Measurements from ENCODE around the gene RFPL2.

Gene RFPL2

GRCh38 chr22:32216911-32217310 is 12.0 kb upstream of the RFPL2 start:
- H2BK120ac ChIP-seq (ENCODE audit: insufficient read depth, low read length, poor library complexity): no peak overlapping the region
- no peaks in the 10 kb centered on the region for H3K27me3 ChIP-seq (ENCODE audit: insufficient read depth, low read length)
- no peak overlapping the region for H3K9ac ChIP-seq (ENCODE audit: low read length)
- H4K8ac ChIP-seq (ENCODE audit: low read depth, low read length): no peak overlapping the region
- H3K9me3 ChIP-seq (ENCODE audit: insufficient read depth, low read depth, low read length): peaks cover under 1% of the 10 kb centered on the region
- H3K4me1 ChIP-seq (ENCODE audit: control insufficient read depth in 1 of 2, insufficient read depth in 2 of 2, low read length in 2 of 2): no peaks in the 10 kb centered on the region
- H3K79me2 ChIP-seq (ENCODE audit: control insufficient read depth, insufficient read depth, low read length, poor library complexity): no peaks in the 10 kb centered on the region
- H3K18ac ChIP-seq (ENCODE audit: low read length): no peak overlapping the region
- DNase-seq: no peak
- H3K79me1 ChIP-seq (ENCODE audit: low read length): no peaks in the 10 kb centered on the region
- H4K12ac ChIP-seq (ENCODE audit: low read depth, low read length): no peak overlapping the region
- no peak overlapping the region for H3K14ac ChIP-seq (ENCODE audit: low read length)
- no peak overlapping the region for H3K27ac ChIP-seq (ENCODE audit: low read depth, low read length)
- H2BK12ac ChIP-seq (ENCODE audit: low read length): no peak overlapping the region
- H3K4ac ChIP-seq (ENCODE audit: low read depth, low read length): no peak overlapping the region
- H3K36me3 ChIP-seq (ENCODE audit: control insufficient read depth in 1 of 2, insufficient read depth in 2 of 2, low read length in 2 of 2): no peaks in the 10 kb centered on the region
- H4K91ac ChIP-seq (ENCODE audit: low read depth, low read length): no peak overlapping the region
- H2AK5ac ChIP-seq (ENCODE audit: low read length): no peak overlapping the region
- H3K4me3 ChIP-seq (ENCODE audit: low read depth, low read length): no peak overlapping the region
- H2BK5ac ChIP-seq (ENCODE audit: low read depth, low read length, poor library complexity): no peak overlapping the region
- no peak overlapping the region for H3K4me2 ChIP-seq (ENCODE audit: low read length)
- H3K23ac ChIP-seq (ENCODE audit: low read length): no peak overlapping the region
- WGBS (ENCODE audit: extremely low coverage, insufficient coverage, insufficient read length): no CpG with 5 or more reads among the region's 10 CpGs
- no peak overlapping the region for H2AFZ ChIP-seq (ENCODE audit: insufficient read depth, low read length, poor library complexity)

GRCh38 chr22:32211011-32211410 is 6.1 kb upstream of the RFPL2 start:
- Histone ChIP-seq H3K27me3 (ENCODE audit: insufficient read depth, low read length) (no peaks in the 10 kb centered on the region), H3K36me3 (ENCODE audit: control insufficient read depth in 1 of 2, insufficient read depth in 2 of 2, low read length in 2 of 2) (no peaks in the 10 kb centered on the region), H2AFZ (ENCODE audit: insufficient read depth, low read length, poor library complexity) (no peak overlapping the region), H3K4me3 (ENCODE audit: low read depth, low read length) (no peak overlapping the region), H3K79me1 (ENCODE audit: low read length) (no peaks in the 10 kb centered on the region), H4K12ac (ENCODE audit: low read depth, low read length) (no peak overlapping the region), H3K4ac (ENCODE audit: low read depth, low read length) (no peak overlapping the region), H3K79me2 (ENCODE audit: control insufficient read depth, insufficient read depth, low read length, poor library complexity) (no peaks in the 10 kb centered on the region), H2BK12ac (ENCODE audit: low read length) (no peak overlapping the region), H3K9ac (ENCODE audit: low read length) (no peak overlapping the region), H2BK5ac (ENCODE audit: low read depth, low read length, poor library complexity) (no peak overlapping the region), H2AK5ac (ENCODE audit: low read length) (no peak overlapping the region), H3K9me3 (ENCODE audit: insufficient read depth, low read depth, low read length) (peaks cover 2% of the 10 kb centered on the region), H3K4me2 (ENCODE audit: low read length) (no peak overlapping the region), H3K27ac (ENCODE audit: low read depth, low read length) (no peak overlapping the region), H3K18ac (ENCODE audit: low read length) (no peak overlapping the region), H4K8ac (ENCODE audit: low read depth, low read length) (no peak overlapping the region), H3K14ac (ENCODE audit: low read length) (no peak overlapping the region), H3K23ac (ENCODE audit: low read length) (no peak overlapping the region), H2BK120ac (ENCODE audit: insufficient read depth, low read length, poor library complexity) (no peak overlapping the region), H4K91ac (ENCODE audit: low read depth, low read length) (no peak overlapping the region), H3K4me1 (ENCODE audit: control insufficient read depth in 1 of 2, insufficient read depth in 2 of 2, low read length in 2 of 2) (no peaks in the 10 kb centered on the region)
- no peak for DNase-seq
- no CpG with 5 or more reads among the region's 7 CpGs for WGBS (ENCODE audit: extremely low coverage, insufficient coverage, insufficient read length)

GRCh38 chr22:32208681-32209080 is 3.8 kb upstream of the RFPL2 start:
- no peak overlapping the region for H3K9ac ChIP-seq (ENCODE audit: low read length)
- no peak for DNase-seq
- no peak overlapping the region for H3K14ac ChIP-seq (ENCODE audit: low read length)
- H3K4me3 ChIP-seq (ENCODE audit: low read depth, low read length): no peak overlapping the region
- H3K79me2 ChIP-seq (ENCODE audit: control insufficient read depth, insufficient read depth, low read length, poor library complexity): no peaks in the 10 kb centered on the region
- peaks cover 2% of the 10 kb centered on the region for H3K9me3 ChIP-seq (ENCODE audit: insufficient read depth, low read depth, low read length)
- H3K36me3 ChIP-seq (ENCODE audit: control insufficient read depth in 1 of 2, insufficient read depth in 2 of 2, low read length in 2 of 2): no peaks in the 10 kb centered on the region
- no peak overlapping the region for H3K18ac ChIP-seq (ENCODE audit: low read length)
- H4K12ac ChIP-seq (ENCODE audit: low read depth, low read length): no peak overlapping the region
- H3K4ac ChIP-seq (ENCODE audit: low read depth, low read length): no peak overlapping the region
- peaks cover 7% of the 10 kb centered on the region for H3K27me3 ChIP-seq (ENCODE audit: insufficient read depth, low read length)
- no peak overlapping the region for H3K23ac ChIP-seq (ENCODE audit: low read length)
- no peak overlapping the region for H2BK12ac ChIP-seq (ENCODE audit: low read length)
- H2AK5ac ChIP-seq (ENCODE audit: low read length): no peak overlapping the region
- no peak overlapping the region for H2BK120ac ChIP-seq (ENCODE audit: insufficient read depth, low read length, poor library complexity)
- H4K8ac ChIP-seq (ENCODE audit: low read depth, low read length): no peak overlapping the region
- no peak overlapping the region for H3K4me2 ChIP-seq (ENCODE audit: low read length)
- no peak overlapping the region for H2AFZ ChIP-seq (ENCODE audit: insufficient read depth, low read length, poor library complexity)
- no CpG with 5 or more reads among the region's 3 CpGs for WGBS (ENCODE audit: extremely low coverage, insufficient coverage, insufficient read length)
- no peak overlapping the region for H2BK5ac ChIP-seq (ENCODE audit: low read depth, low read length, poor library complexity)
- H4K91ac ChIP-seq (ENCODE audit: low read depth, low read length): no peak overlapping the region
- H3K27ac ChIP-seq (ENCODE audit: low read depth, low read length): no peak overlapping the region
- no peaks in the 10 kb centered on the region for H3K79me1 ChIP-seq (ENCODE audit: low read length)
- peaks cover 5 to 10% of the 10 kb centered on the region in 2 experiments for H3K4me1 ChIP-seq (ENCODE audit: control insufficient read depth in 1 of 2, insufficient read depth in 2 of 2, low read length in 2 of 2)

GRCh38 chr22:32207971-32208480 is 3.2 kb upstream of the RFPL2 start:
- peaks cover 12% of the 10 kb centered on the region for H3K27me3 ChIP-seq (ENCODE audit: insufficient read depth, low read length)
- H3K27ac ChIP-seq (ENCODE audit: low read depth, low read length): no peak overlapping the region
- no peak overlapping the region for H4K91ac ChIP-seq (ENCODE audit: low read depth, low read length)
- H2AFZ ChIP-seq (ENCODE audit: insufficient read depth, low read length, poor library complexity): no peak overlapping the region
- peaks cover 5 to 10% of the 10 kb centered on the region in 2 experiments for H3K4me1 ChIP-seq (ENCODE audit: control insufficient read depth in 1 of 2, insufficient read depth in 2 of 2, low read length in 2 of 2)
- H3K18ac ChIP-seq (ENCODE audit: low read length): no peak overlapping the region
- no peaks in the 10 kb centered on the region for H3K36me3 ChIP-seq (ENCODE audit: control insufficient read depth in 1 of 2, insufficient read depth in 2 of 2, low read length in 2 of 2)
- no peak overlapping the region for H3K4ac ChIP-seq (ENCODE audit: low read depth, low read length)
- peaks cover 2% of the 10 kb centered on the region for H3K9me3 ChIP-seq (ENCODE audit: insufficient read depth, low read depth, low read length)
- no peak overlapping the region for H3K23ac ChIP-seq (ENCODE audit: low read length)
- no peaks in the 10 kb centered on the region for H3K79me1 ChIP-seq (ENCODE audit: low read length)
- H4K12ac ChIP-seq (ENCODE audit: low read depth, low read length): no peak overlapping the region
- WGBS (ENCODE audit: extremely low coverage, insufficient coverage, insufficient read length): no CpG with 5 or more reads among the region's 4 CpGs
- H2AK5ac ChIP-seq (ENCODE audit: low read length): no peak overlapping the region
- H3K14ac ChIP-seq (ENCODE audit: low read length): no peak overlapping the region
- no peaks in the 10 kb centered on the region for H3K79me2 ChIP-seq (ENCODE audit: control insufficient read depth, insufficient read depth, low read length, poor library complexity)
- H3K4me3 ChIP-seq (ENCODE audit: low read depth, low read length): no peak overlapping the region
- H2BK120ac ChIP-seq (ENCODE audit: insufficient read depth, low read length, poor library complexity): no peak overlapping the region
- no peak overlapping the region for H2BK5ac ChIP-seq (ENCODE audit: low read depth, low read length, poor library complexity)
- DNase-seq: no peak
- H3K9ac ChIP-seq (ENCODE audit: low read length): no peak overlapping the region
- no peak overlapping the region for H4K8ac ChIP-seq (ENCODE audit: low read depth, low read length)
- H2BK12ac ChIP-seq (ENCODE audit: low read length): no peak overlapping the region
- H3K4me2 ChIP-seq (ENCODE audit: low read length): no peak overlapping the region

Measured in trophoblast cell (in vitro differentiated cells and primary cell).